Measurements from ENCODE around the gene MEF2C. TPM values are rescaled to one million over a fixed set of nuclear protein-coding genes. Genes with fewer than 3 reads are reported as not detected.

Gene MEF2C
- total RNA-seq, 2 donors from 2014 or later = 0.64 to 0.86 TPM

- Mint-ChIP-seq H3K36me3 (ENCODE audit: low read depth) (no peaks in the 10 kb centered on the region), H3K27me3 (ENCODE audit: insufficient read depth) (peaks cover 100% of the 10 kb centered on the region), H3K4me1 (peaks cover 23% of the 10 kb centered on the region), H3K4me3 (no peak overlapping the region), H3K27ac (no peak overlapping the region), H3K9me3 (no peaks in the 10 kb centered on the region)
- Histone ChIP-seq H3K36me3 (ENCODE audit: control insufficient read depth, insufficient read depth, low read length) (no peaks in the 10 kb centered on the region), H3K4me3 (ENCODE audit: low read length) (no peak overlapping the region), H3K4me1 (ENCODE audit: control insufficient read depth, insufficient read depth, low read length) (no peaks in the 10 kb centered on the region), H3K27me3 (ENCODE audit: control insufficient read depth, insufficient read depth, low read length, poor library complexity, severe bottlenecking) (peaks cover 100% of the 10 kb centered on the region), H3K9ac (ENCODE audit: extremely low read depth, low read length, poor library complexity, severe bottlenecking) (no peak overlapping the region), H3K27ac (ENCODE audit: low read depth, low read length) (no peak overlapping the region), H3K9me3 (ENCODE audit: control insufficient read depth, low read length) (no peaks in the 10 kb centered on the region)
- no peak for DNase-seq
- no peak for TF ChIP-seq CTCF (conservative IDR thresholded peaks at IDR 0.05)
- WGBS, 2 experiments (ENCODE audit: insufficient coverage in 1 of 2, insufficient read length in 1 of 2) = 2 to 9% methylated on average over 11 of the region's 11 CpGs
Observed at GRCh38 chr5:88687373-88687911, 195.5 kb downstream of the MEF2C start.

DNA sequence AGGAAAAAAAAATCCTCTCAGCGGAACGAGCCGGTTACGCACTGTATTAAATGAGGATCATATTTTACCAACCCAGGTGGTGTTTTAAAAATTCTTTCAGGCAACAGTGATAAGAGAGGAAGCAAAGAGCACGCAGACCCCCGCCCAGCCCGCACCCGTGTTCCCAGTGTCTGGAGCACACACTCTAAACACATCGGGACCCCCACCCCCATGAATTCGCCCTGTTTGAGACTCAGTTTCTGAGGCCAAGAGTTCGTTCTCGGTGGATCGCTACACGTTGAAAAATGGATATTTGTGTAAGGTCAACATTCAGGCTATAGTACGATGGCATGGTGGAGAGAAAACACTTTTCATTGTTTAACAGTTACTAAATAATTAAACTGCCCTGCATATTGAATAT is 196.3 kb downstream of the MEF2C start:
- 7% methylated on average over 15 of the region's 15 CpGs; no CpG with 5 or more reads in 1 of the 2 experiments for WGBS, 2 experiments (ENCODE audit: insufficient coverage in 1 of 2, insufficient read length in 1 of 2)
- Mint-ChIP-seq H3K27ac (no peak overlapping the region), H3K4me3 (no peak overlapping the region), H3K27me3 (ENCODE audit: insufficient read depth) (peaks cover 100% of the 10 kb centered on the region), H3K4me1 (peaks cover 16% of the 10 kb centered on the region), H3K36me3 (ENCODE audit: low read depth) (no peaks in the 10 kb centered on the region), H3K9me3 (no peaks in the 10 kb centered on the region)
- Histone ChIP-seq H3K4me3 (ENCODE audit: low read length) (no peak overlapping the region), H3K27me3 (ENCODE audit: control insufficient read depth, insufficient read depth, low read length, poor library complexity, severe bottlenecking) (peaks cover 100% of the 10 kb centered on the region), H3K9ac (ENCODE audit: extremely low read depth, low read length, poor library complexity, severe bottlenecking) (no peak overlapping the region), H3K9me3 (ENCODE audit: control insufficient read depth, low read length) (no peaks in the 10 kb centered on the region), H3K4me1 (ENCODE audit: control insufficient read depth, insufficient read depth, low read length) (no peaks in the 10 kb centered on the region), H3K36me3 (ENCODE audit: control insufficient read depth, insufficient read depth, low read length) (no peaks in the 10 kb centered on the region), H3K27ac (ENCODE audit: low read depth, low read length) (no peak overlapping the region)
- no peak for TF ChIP-seq CTCF (conservative IDR thresholded peaks at IDR 0.05)
- DNase-seq = no peak

- no peaks in the 10 kb centered on the region for H3K9me3 ChIP-seq (ENCODE audit: control insufficient read depth, low read length)
- H3K27ac Mint-ChIP-seq = no peak overlapping the region
- peaks cover 100% of the 10 kb centered on the region for H3K27me3 Mint-ChIP-seq (ENCODE audit: insufficient read depth)
- TF ChIP-seq CTCF (conservative IDR thresholded peaks at IDR 0.05) = no peak
- no peak overlapping the region for H3K9ac ChIP-seq (ENCODE audit: extremely low read depth, low read length, poor library complexity, severe bottlenecking)
- H3K27me3 ChIP-seq (ENCODE audit: control insufficient read depth, insufficient read depth, low read length, poor library complexity, severe bottlenecking) = peaks cover 100% of the 10 kb centered on the region
- no peaks in the 10 kb centered on the region for H3K36me3 ChIP-seq (ENCODE audit: control insufficient read depth, insufficient read depth, low read length)
- no peak for DNase-seq
- no peak overlapping the region for H3K4me3 ChIP-seq (ENCODE audit: low read length)
- 8 to 11% methylated on average over 9 to 21 of the region's 23 CpGs for WGBS, 2 experiments (ENCODE audit: insufficient coverage in 1 of 2, insufficient read length in 1 of 2)
- no peaks in the 10 kb centered on the region for H3K9me3 Mint-ChIP-seq
- no peak overlapping the region for H3K4me3 Mint-ChIP-seq
- H3K4me1 Mint-ChIP-seq = peaks cover 9% of the 10 kb centered on the region
- H3K4me1 ChIP-seq (ENCODE audit: control insufficient read depth, insufficient read depth, low read length) = no peaks in the 10 kb centered on the region
- no peaks in the 10 kb centered on the region for H3K36me3 Mint-ChIP-seq (ENCODE audit: low read depth)
- H3K27ac ChIP-seq (ENCODE audit: low read depth, low read length) = peak overlapping the region; percentile 47
Observed at GRCh38 chr5:88685591-88686541, 197.1 kb downstream of the MEF2C start.
